Measurements from ENCODE around the gene OR5P2.
"Not testable (repeated sequence)": the region's sequence is repeated elsewhere in the genome, so short reads cannot be mapped to it uniquely, and the experiment has no call there.

OR5P2 gene

GRCh38 chr11:7796842-7797241 is at the start of gene OR5P2:
Gene OR5P2, minus strand, starts transcription at chr11:7796942. Its CDS starts 0 bp downstream, at chr11:7796942.
- DNase-seq = no peak

GRCh38 chr11:7846003-7846402 is 49.3 kb upstream of the OR5P2 start:
- no peak for DNase-seq

GRCh38 chr11:7844986-7845385 is 48.2 kb upstream of the OR5P2 start:
- no peak for DNase-seq

GRCh38 chr11:7844521-7844920 is 47.8 kb upstream of the OR5P2 start:
- DNase-seq = no peak

GRCh38 chr11:7840578-7840977 is 43.8 kb upstream of the OR5P2 start:
- no peak for DNase-seq

- no peak for DNase-seq
Observed at GRCh38 chr11:7833527-7833926, 36.8 kb upstream of the OR5P2 start.

- no peak for DNase-seq
Observed at GRCh38 chr11:7830740-7831139, 34.0 kb upstream of the OR5P2 start, which contains the start of gene OR5P3. Gene OR5P3, minus strand, starts transcription at chr11:7830840.

GRCh38 chr11:7826324-7826723 is 29.6 kb upstream of the OR5P2 start:
- DNase-seq = no peak

GRCh38 chr11:7820417-7820816 is 23.7 kb upstream of the OR5P2 start:
- not testable (repeated sequence) for DNase-seq

GRCh38 chr11:7814897-7815296 is 18.2 kb upstream of the OR5P2 start:
- not testable (repeated sequence) for DNase-seq

GRCh38 chr11:7810301-7810700 is 13.6 kb upstream of the OR5P2 start:
- DNase-seq = not testable (repeated sequence)

GRCh38 chr11:7793233-7793632 is 3.5 kb downstream of the OR5P2 start:
- DNase-seq = no peak

GRCh38 chr11:7787239-7787638 is 9.5 kb downstream of the OR5P2 start:
- no peak for DNase-seq

GRCh38 chr11:7775689-7776088 is 21.1 kb downstream of the OR5P2 start:
- no peak for DNase-seq

- not testable (repeated sequence) for DNase-seq
Observed at GRCh38 chr11:7764301-7764700, 32.4 kb downstream of the OR5P2 start.

GRCh38 chr11:7759010-7759409 is 37.7 kb downstream of the OR5P2 start:
- DNase-seq = no peak

GRCh38 chr11:7749456-7749855 is 47.3 kb downstream of the OR5P2 start:
- no peak for DNase-seq
